GM21717 (cell line): ENCODE measurements around the gene PDE4D.

Source experiments
- ATAC-seq: cut with Tn5 transposase; IDR thresholded peaks from one replicate; pipeline ENCODE4 v1.9.1; 2021; ENCODE audit warnings: mild to moderate bottlenecking, moderate library complexity; ENCODE audit not compliant: unreplicated experiment

Gene PDE4D

GRCh38 chr5:59661954-59662615 is 231.4 kb downstream of the PDE4D start:
- ATAC-seq, result no peak

GRCh38 chr5:59661311-59661710 is 232.2 kb downstream of the PDE4D start:
- ATAC-seq, result no peak

GRCh38 chr5:59660737-59661136 is 232.8 kb downstream of the PDE4D start:
- no peak for ATAC-seq

GRCh38 chr5:59656351-59657254 is 236.9 kb downstream of the PDE4D start:
- ATAC-seq, result no peak

- no peak for ATAC-seq
Measured at GRCh38 chr5:59655693-59656309, 237.7 kb downstream of the PDE4D start.

GRCh38 chr5:59654691-59655090 is 238.8 kb downstream of the PDE4D start:
- no peak for ATAC-seq

GRCh38 chr5:59652449-59652848 is 241.1 kb downstream of the PDE4D start:
- no peak for ATAC-seq

GRCh38 chr5:59648949-59649921 is 244.3 kb downstream of the PDE4D start:
- ATAC-seq, result no peak

GRCh38 chr5:59648038-59648831 is 245.3 kb downstream of the PDE4D start:
- no peak for ATAC-seq

GRCh38 chr5:59645380-59645779 is 248.1 kb downstream of the PDE4D start:
- no peak for ATAC-seq

GRCh38 chr5:59640411-59640810 is 253.1 kb downstream of the PDE4D start:
- ATAC-seq, result no peak

GRCh38 chr5:59637884-59638580 is 255.5 kb downstream of the PDE4D start:
- no peak for ATAC-seq

- ATAC-seq, result no peak
Measured at GRCh38 chr5:59629561-59629960, 264.0 kb downstream of the PDE4D start.

GRCh38 chr5:59628062-59628828 is 265.3 kb downstream of the PDE4D start:
- ATAC-seq, result no peak

GRCh38 chr5:59624898-59625297 is 268.6 kb downstream of the PDE4D start:
- ATAC-seq, result no peak

- ATAC-seq, result no peak
Measured at GRCh38 chr5:59622848-59623247, 270.7 kb downstream of the PDE4D start.

- ATAC-seq, result no peak
Measured at GRCh38 chr5:59621477-59621876, 272.0 kb downstream of the PDE4D start.

- ATAC-seq, result no peak
Measured at GRCh38 chr5:59620535-59621212, 272.9 kb downstream of the PDE4D start.
